GM13977 (cell line): ENCODE measurements around the gene CLEC18A.

ENCODE experiments used
- DNase-seq: peaks from one replicate; pipeline ENCODE4 v3.0.0; 2012; ENCODE audit warnings: low spot score
- in situ Hi-C: fragments of 300-500 bp; cut with MboI; formaldehyde crosslinking; loops from one replicate; pipeline ENCODE4 v1.12.0; 2022; ENCODE audit warnings: low sequenced_read_pairs, low pct_unique_long_range_greater_than_20kb, mixed read lengths, inconsistent platforms; ENCODE audit not compliant: unreplicated experiment
- TF ChIP-seq, protein P1 (sequence below): IDR thresholded peaks from 2 replicates; pipeline ENCODE4 v1.5.1; 2012; ENCODE audit warnings: mild to moderate bottlenecking, control low read depth; ENCODE audit not compliant: insufficient read depth; ENCODE audit errors: extremely low read depth, missing control alignments

Gene CLEC18A

DNA sequence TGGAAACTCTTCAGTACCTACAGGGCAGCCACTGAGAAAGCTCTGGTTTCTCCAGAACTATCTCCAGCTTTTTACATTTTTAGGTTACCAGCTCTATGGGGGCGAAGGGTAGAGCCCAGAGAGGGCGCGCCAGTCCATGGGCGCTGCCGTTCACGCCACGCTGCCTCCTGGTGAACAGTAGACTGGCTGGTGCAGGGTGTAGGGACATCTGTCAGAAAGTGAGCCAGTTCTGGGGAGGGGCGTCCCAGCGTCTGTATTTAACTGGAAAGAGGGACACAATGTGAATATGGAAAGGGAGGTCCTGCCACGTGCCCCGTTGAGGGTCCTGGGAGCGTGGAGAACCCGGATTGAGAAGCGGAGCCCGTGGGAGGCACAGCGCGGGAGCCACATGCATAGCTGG lies 16.4 kb upstream of the CLEC18A start:
- TF ChIP-seq, protein P1, sequence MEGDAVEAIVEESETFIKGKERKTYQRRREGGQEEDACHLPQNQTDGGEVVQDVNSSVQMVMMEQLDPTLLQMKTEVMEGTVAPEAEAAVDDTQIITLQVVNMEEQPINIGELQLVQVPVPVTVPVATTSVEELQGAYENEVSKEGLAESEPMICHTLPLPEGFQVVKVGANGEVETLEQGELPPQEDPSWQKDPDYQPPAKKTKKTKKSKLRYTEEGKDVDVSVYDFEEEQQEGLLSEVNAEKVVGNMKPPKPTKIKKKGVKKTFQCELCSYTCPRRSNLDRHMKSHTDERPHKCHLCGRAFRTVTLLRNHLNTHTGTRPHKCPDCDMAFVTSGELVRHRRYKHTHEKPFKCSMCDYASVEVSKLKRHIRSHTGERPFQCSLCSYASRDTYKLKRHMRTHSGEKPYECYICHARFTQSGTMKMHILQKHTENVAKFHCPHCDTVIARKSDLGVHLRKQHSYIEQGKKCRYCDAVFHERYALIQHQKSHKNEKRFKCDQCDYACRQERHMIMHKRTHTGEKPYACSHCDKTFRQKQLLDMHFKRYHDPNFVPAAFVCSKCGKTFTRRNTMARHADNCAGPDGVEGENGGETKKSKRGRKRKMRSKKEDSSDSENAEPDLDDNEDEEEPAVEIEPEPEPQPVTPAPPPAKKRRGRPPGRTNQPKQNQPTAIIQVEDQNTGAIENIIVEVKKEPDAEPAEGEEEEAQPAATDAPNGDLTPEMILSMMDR = no peak
- in situ Hi-C loops = loop anchor here (5.0 kb wide), 1 partner anchor 142 kb away; no protein-coding TSS in a partner anchor
- DNase-seq = no peak

DNA sequence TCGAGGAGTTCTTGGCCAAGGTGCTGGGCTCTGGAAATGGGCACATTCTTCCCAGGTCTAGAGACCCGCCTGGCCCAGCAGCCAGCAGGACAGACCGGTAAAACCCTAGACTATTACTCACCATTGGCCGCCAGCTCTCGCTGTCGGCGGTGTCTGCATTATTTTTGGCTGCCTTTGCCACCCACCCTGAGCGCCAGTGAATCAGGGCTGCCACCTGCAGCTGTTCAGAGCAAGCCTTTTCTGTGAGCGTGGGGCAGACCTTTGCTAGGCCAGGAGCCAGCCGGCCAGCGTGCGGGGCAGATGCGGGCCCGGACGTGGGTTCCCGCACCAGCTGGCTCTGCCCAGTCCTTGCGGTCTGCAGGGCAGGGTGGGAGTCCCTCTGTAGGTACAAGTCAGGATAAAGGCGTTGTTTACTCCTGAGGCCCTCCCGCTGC lies 15.8 kb upstream of the CLEC18A start:
- in situ Hi-C loops = no loop called here
- DNase-seq = no peak
- TF ChIP-seq, protein P1 = no peak

DNA sequence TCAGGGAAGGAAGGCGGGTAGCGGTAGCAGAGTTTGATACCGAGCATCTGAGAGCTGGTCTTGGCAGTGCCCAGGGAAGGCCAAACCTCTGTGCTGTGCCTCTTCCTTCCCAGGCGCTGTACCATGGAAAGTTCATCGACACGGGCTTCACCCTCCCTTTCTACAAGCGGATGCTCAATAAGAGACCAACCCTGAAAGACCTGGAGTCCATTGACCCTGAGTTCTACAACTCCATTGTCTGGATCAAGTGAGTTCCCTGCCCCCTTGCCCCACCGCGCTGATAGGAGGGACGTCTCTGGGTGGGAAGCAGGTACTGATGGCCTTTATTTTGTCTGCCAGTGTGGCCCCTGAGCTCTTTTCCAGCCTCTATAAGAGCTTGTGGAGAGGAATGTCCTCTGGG lies 15.4 kb upstream of the CLEC18A start:
- in situ Hi-C loops = no loop called here
- DNase-seq = no peak
- TF ChIP-seq, protein P1 = no peak

DNA sequence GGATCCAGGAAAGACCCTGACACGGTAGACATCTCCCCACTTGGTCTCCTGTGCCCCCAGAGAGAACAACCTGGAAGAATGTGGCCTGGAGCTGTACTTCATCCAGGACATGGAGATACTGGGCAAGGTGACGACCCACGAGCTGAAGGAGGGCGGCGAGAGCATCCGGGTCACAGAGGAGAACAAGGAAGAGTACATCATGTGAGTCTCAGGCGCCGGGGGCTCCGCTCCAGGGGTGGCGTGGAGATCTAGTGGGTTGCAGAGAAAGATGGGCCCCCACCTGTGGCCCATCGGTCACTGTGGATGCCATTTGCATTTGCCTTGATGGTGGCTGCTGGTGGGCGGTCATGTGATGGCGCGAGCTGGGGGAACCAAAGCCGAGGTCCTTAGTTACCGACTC lies 14.9 kb upstream of the CLEC18A start:
- DNase-seq = no peak
- in situ Hi-C loops = no loop called here
- TF ChIP-seq, protein P1 = no peak

DNA sequence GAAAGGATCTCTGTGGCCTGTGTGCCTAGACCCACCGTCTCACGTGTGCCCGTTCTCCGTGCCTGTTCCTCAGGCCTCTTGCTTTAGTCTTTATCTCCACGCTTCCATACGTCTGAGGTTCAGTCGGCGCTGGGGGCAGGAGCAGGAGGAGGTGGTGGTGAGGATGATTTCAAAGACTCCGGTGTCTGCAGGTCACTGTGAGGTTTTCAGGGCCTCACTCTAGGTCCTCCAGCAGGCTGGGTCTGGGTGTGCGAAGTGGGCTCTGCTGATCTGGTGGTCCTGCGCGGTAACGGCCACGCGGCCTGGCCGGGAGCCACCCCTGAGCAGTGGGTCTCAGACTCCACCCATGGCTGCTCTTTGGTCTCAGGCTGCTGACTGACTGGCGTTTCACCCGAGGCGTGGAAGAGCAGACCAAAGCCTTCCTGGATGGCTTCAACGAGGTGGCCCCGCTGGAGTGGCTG lies 14.4 kb upstream of the CLEC18A start:
- in situ Hi-C loops = no loop called here
- DNase-seq = no peak
- TF ChIP-seq, protein P1 = no peak

DNA sequence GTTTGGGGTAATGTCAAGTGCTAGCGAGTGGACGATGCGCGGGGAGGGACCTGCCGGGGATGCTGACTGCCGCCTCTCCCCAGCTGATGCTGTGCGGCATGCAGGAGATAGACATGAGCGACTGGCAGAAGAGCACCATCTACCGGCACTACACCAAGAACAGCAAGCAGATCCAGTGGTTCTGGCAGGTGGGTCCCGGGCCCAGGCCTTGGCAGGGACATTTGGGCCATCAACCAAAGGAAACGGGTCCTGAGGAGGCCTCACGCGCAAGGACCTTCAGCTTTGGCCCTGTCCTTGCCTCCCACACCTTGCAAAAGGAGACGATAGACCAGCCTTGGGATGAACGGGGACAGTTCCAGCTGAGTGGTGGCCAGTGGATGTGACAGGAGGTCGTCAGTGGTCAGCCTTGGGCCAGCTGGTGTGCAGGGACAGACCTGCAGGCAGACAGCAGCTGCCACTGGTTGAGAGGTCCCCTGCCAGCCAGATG lies 13.6 kb upstream of the CLEC18A start:
- TF ChIP-seq, protein P1 = no peak
- no peak for DNase-seq
- in situ Hi-C loops = no loop called here
